OCI-M2 (cell line): Measurements from ENCODE around the gene RIMS3.
"Not testable (repeated sequence)": the region's sequence is repeated elsewhere in the genome, so short reads cannot be mapped to it uniquely, and the experiment has no call there.

Experiments used
- DNase-seq: peaks from one replicate; lab custom pipeline; 2025; ENCODE audit not compliant: unreplicated experiment; lab: John Stamatoyannopoulos, UW

Gene RIMS3

GRCh38 chr1:40633523-40633922 lies 32.0 kb downstream of the RIMS3 start:
- DNase-seq, result no peak

GRCh38 chr1:40630488-40631223 lies 34.8 kb downstream of the RIMS3 start:
- no peak for DNase-seq

GRCh38 chr1:40629546-40629945 lies 35.9 kb downstream of the RIMS3 start:
- DNase-seq, result not testable (repeated sequence)

GRCh38 chr1:40628903-40629292 lies 36.6 kb downstream of the RIMS3 start:
- DNase-seq, result no peak

- no peak for DNase-seq
These were observed 37.2 kb downstream of the RIMS3 start for GRCh38 chr1:40627987-40628902.

- no peak for DNase-seq
These were observed 39.1 kb downstream of the RIMS3 start for GRCh38 chr1:40626383-40626770.

- no peak for DNase-seq
These were observed 39.8 kb downstream of the RIMS3 start for GRCh38 chr1:40625476-40626382.

GRCh38 chr1:40625076-40625475 lies 40.4 kb downstream of the RIMS3 start:
- DNase-seq, result no peak

GRCh38 chr1:40622936-40623629 lies 42.4 kb downstream of the RIMS3 start:
- no peak for DNase-seq

GRCh38 chr1:40621821-40622450 lies 43.5 kb downstream of the RIMS3 start:
- DNase-seq, result no peak

- no peak for DNase-seq
These were observed 44.8 kb downstream of the RIMS3 start for GRCh38 chr1:40620586-40621210.

GRCh38 chr1:40620150-40620549 lies 45.3 kb downstream of the RIMS3 start:
- no peak for DNase-seq

- no peak for DNase-seq
These were observed 47.4 kb downstream of the RIMS3 start for GRCh38 chr1:40618108-40618507.

- DNase-seq, result peak; percentile 32
These were observed 53.1 kb downstream of the RIMS3 start for GRCh38 chr1:40612345-40612831.

- DNase-seq, result no peak
These were observed 55.3 kb downstream of the RIMS3 start for GRCh38 chr1:40610156-40610555.

GRCh38 chr1:40607921-40608320 lies 57.6 kb downstream of the RIMS3 start:
- no peak for DNase-seq

- no peak for DNase-seq
These were observed 58.5 kb downstream of the RIMS3 start for GRCh38 chr1:40606978-40607377.

GRCh38 chr1:40606194-40606593 lies 59.3 kb downstream of the RIMS3 start:
- DNase-seq, result no peak

- DNase-seq, result no peak
These were observed 65.6 kb downstream of the RIMS3 start for GRCh38 chr1:40599926-40600325.
